ENCODE measurements around the gene ACSS3.

GRCh38 chr12:81224626-81225025 is 146.7 kb downstream of the ACSS3 start:
- TF ChIP-seq CTCF (conservative IDR thresholded peaks at IDR 0.05; ENCODE audit: low read depth, low read length) = no peak
- TF ChIP-seq EZH2 (IDR thresholded peaks at IDR 0.05; ENCODE audit: borderline replicate concordance, low read depth, low read length, poor library complexity, severe bottlenecking) = no peak

All from A673 (cell line).